Mesenchymal stem cell (in vitro differentiated cells and primary cell): ENCODE results near the gene EIF4E3.

Experiments
- DNase-seq: peaks from one replicate; pipeline ENCODE4 v3.0.0-alpha.2; 2013
- H2AFZ ChIP-seq: one replicate; pipeline ENCODE4 v1.6.1; 2013; ENCODE audit warnings: low read depth, mild to moderate bottlenecking, control low read depth, inconsistent platforms, low read length, moderate library complexity
- H2AK5ac ChIP-seq: 2 replicates; pipeline ENCODE4 v1.6.1; 2013; ENCODE audit warnings: low read length, moderate library complexity, mild to moderate bottlenecking, inconsistent platforms; ENCODE audit not compliant: severe bottlenecking
- H2BK120ac ChIP-seq: one replicate; pipeline ENCODE4 v1.6.1; 2013; ENCODE audit warnings: low read depth, mild to moderate bottlenecking, inconsistent platforms, low read length, moderate library complexity
- H2BK12ac ChIP-seq, 2 experiments: one replicate each; pipeline ENCODE4 v1.6.1; 2013; ENCODE audit warnings: inconsistent platforms in 2 of 2, low read length in 2 of 2, mild to moderate bottlenecking in 2 of 2, moderate library complexity in 2 of 2, control low read depth in 1 of 2
- H2BK15ac ChIP-seq: one replicate; pipeline ENCODE4 v1.6.1; 2013; ENCODE audit warnings: mild to moderate bottlenecking, low read depth, inconsistent platforms; ENCODE audit not compliant: poor library complexity, severe bottlenecking
- H2BK5ac ChIP-seq: 2 replicates; pipeline ENCODE4 v1.6.1; 2013; ENCODE audit warnings: low read depth, mild to moderate bottlenecking, low read length, control low read depth, inconsistent platforms; ENCODE audit not compliant: poor library complexity, severe bottlenecking
- H3K14ac ChIP-seq, 2 experiments: one replicate each; pipeline ENCODE4 v1.6.1; 2013; ENCODE audit warnings: inconsistent platforms in 2 of 2, low read length in 2 of 2, control low read depth in 1 of 2, mild to moderate bottlenecking in 1 of 2, moderate library complexity in 1 of 2
- H3K18ac ChIP-seq, 2 experiments: one replicate each; pipeline ENCODE4 v1.6.1; 2013; ENCODE audit warnings: inconsistent platforms in 2 of 2, low read length in 2 of 2, control low read depth in 1 of 2, low read depth in 1 of 2, mild to moderate bottlenecking in 1 of 2
- H3K23ac ChIP-seq, 2 experiments: one replicate each; pipeline ENCODE4 v1.6.1; 2013; ENCODE audit warnings: inconsistent platforms in 2 of 2, low read length in 2 of 2, mild to moderate bottlenecking in 2 of 2, moderate library complexity in 2 of 2, control low read depth in 1 of 2
- H3K27ac ChIP-seq: 2 replicates; pipeline ENCODE4 v1.5.1; 2013; ENCODE audit warnings: mild to moderate bottlenecking, moderate library complexity, low read length, control low read depth, inconsistent platforms; ENCODE audit not compliant: poor library complexity, severe bottlenecking
- H3K27me3 ChIP-seq, 2 experiments: 2 replicates each; pipeline versions ENCODE4 v1.6.1 to v1.7.0; 2013; ENCODE audit warnings: low read length in 2 of 2, mild to moderate bottlenecking in 2 of 2, moderate library complexity in 2 of 2, control low read depth in 1 of 2, inconsistent platforms in 1 of 2; ENCODE audit not compliant: control insufficient read depth in 1 of 2, insufficient read depth in 1 of 2
- H3K36me3 ChIP-seq, 2 experiments: 2 replicates each; pipeline versions ENCODE4 v1.6.1 to v1.7.0; 2013; ENCODE audit warnings: low read length in 2 of 2, control low read depth in 1 of 2, inconsistent platforms in 1 of 2, low read depth in 1 of 2, mild to moderate bottlenecking in 1 of 2; ENCODE audit not compliant: insufficient read depth in 2 of 2, control insufficient read depth in 1 of 2
- H3K4ac ChIP-seq, 2 experiments: one replicate each; pipeline ENCODE4 v1.6.1; 2013; ENCODE audit warnings: inconsistent platforms in 2 of 2, low read length in 2 of 2, mild to moderate bottlenecking in 2 of 2, moderate library complexity in 2 of 2, control low read depth in 1 of 2, low read depth in 1 of 2
- H3K4me1 ChIP-seq: 2 replicates; pipeline ENCODE4 v1.6.1; 2013; ENCODE audit warnings: low read depth, low read length, control low read depth; ENCODE audit not compliant: control insufficient read depth, insufficient read depth
- H3K4me2 ChIP-seq: 2 replicates; pipeline ENCODE4 v1.6.1; 2013; ENCODE audit warnings: low read length, mild to moderate bottlenecking, inconsistent platforms; ENCODE audit not compliant: poor library complexity, severe bottlenecking
- H3K4me3 ChIP-seq, 2 experiments: 2 replicates each; pipeline versions ENCODE4 v1.5.1 to v1.7.0; 2013; ENCODE audit warnings: low read length in 2 of 2, mild to moderate bottlenecking in 2 of 2, control low read depth in 1 of 2, low read depth in 1 of 2; ENCODE audit not compliant: insufficient read depth in 1 of 2
- H3K79me1 ChIP-seq: replicated peaks from 2 replicates; pipeline ENCODE4 v1.6.1; 2013; ENCODE audit warnings: mild to moderate bottlenecking, control low read depth, low read length, inconsistent platforms; ENCODE audit not compliant: poor library complexity, severe bottlenecking
- H3K9ac ChIP-seq: 2 replicates; pipeline ENCODE4 v1.7.0; 2013; ENCODE audit warnings: mild to moderate bottlenecking, low read length, moderate library complexity
- H3K9me3 ChIP-seq: 2 replicates; pipeline ENCODE4 v1.7.0; 2013; ENCODE audit warnings: mild to moderate bottlenecking, low read length; ENCODE audit not compliant: control insufficient read depth
- H4K8ac ChIP-seq: one replicate; pipeline ENCODE4 v1.6.1; 2013; ENCODE audit warnings: inconsistent platforms, mild to moderate bottlenecking, low read length, moderate library complexity
- H4K91ac ChIP-seq: one replicate; pipeline ENCODE4 v1.6.1; 2013; ENCODE audit warnings: mild to moderate bottlenecking, low read length, inconsistent platforms
- WGBS: methylation state at CpG from one replicate; pipeline ENCODE4 v1.1.7; 2013; ENCODE audit warnings: mixed read lengths; 5-methylcytosine and 5-hydroxymethylcytosine counted together

EIF4E3 gene

GRCh38 chr3:71629289-71629688, 95.9 kb downstream of the EIF4E3 start:
- Histone ChIP-seq H3K4me3 (peak overlapping the region in 1 of 2 experiments; percentile 61), H2BK120ac (no peak overlapping the region), H3K27ac (no peak overlapping the region), H4K91ac (no peak overlapping the region), H3K9ac (peak overlapping the region; percentile 81), H3K4me1 (no peaks in the 10 kb centered on the region), H3K18ac (no peak overlapping the region), H3K36me3 (no peaks in the 10 kb centered on the region), H2BK15ac (no peak overlapping the region), H3K14ac (no peak overlapping the region), H3K4me2 (no peak overlapping the region), H2AFZ (no peak overlapping the region), H2AK5ac (no peak overlapping the region), H4K8ac (no peak overlapping the region), H3K23ac (no peak overlapping the region), H2BK5ac (no peak overlapping the region), H3K4ac (no peak overlapping the region), H3K27me3 (no peaks in the 10 kb centered on the region), H3K9me3 (no peaks in the 10 kb centered on the region), H2BK12ac (no peak overlapping the region), H3K79me1 (no peaks in the 10 kb centered on the region)
- WGBS = 64% methylated on average over 5 of the region's 8 CpGs
- peak; percentile 15 for DNase-seq

DNA sequence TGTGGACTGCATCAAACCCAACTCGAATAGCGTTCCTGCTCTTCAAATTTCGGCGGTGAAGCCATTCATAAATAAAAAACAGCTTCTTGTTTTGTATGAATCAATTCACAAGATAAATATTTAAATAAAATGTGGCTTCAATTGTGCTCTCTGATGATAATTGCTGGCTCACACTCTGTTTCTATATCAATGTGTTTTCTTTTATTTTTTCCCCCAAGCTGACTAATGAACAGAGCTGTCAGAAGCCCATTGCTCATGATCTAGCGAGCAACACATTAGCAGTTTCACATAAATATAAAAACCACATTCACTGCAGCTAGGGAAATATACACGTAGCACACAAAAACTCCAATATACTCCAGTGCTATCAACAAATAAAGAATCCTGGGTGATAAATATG, 96.7 kb downstream of the EIF4E3 start:
- H2BK120ac ChIP-seq = no peak overlapping the region
- H3K4me2 ChIP-seq = no peak overlapping the region
- DNase-seq = no peak
- H3K9me3 ChIP-seq = no peaks in the 10 kb centered on the region
- no peaks in the 10 kb centered on the region for H3K79me1 ChIP-seq
- no peak overlapping the region for H3K18ac ChIP-seq
- H4K8ac ChIP-seq = no peak overlapping the region
- H4K91ac ChIP-seq = no peak overlapping the region
- peak overlapping the region in 1 of 2 experiments; percentile 61 for H3K4me3 ChIP-seq
- H2AFZ ChIP-seq = no peak overlapping the region
- H3K4me1 ChIP-seq = no peaks in the 10 kb centered on the region
- H3K23ac ChIP-seq = no peak overlapping the region
- no peak overlapping the region for H2AK5ac ChIP-seq
- no peak overlapping the region for H3K14ac ChIP-seq
- no peaks in the 10 kb centered on the region for H3K36me3 ChIP-seq
- H3K9ac ChIP-seq = peak overlapping the region; percentile 81
- H2BK12ac ChIP-seq = no peak overlapping the region
- WGBS = 94% methylated on average over 5 of the region's 6 CpGs
- no peaks in the 10 kb centered on the region for H3K27me3 ChIP-seq
- H2BK15ac ChIP-seq = no peak overlapping the region
- no peak overlapping the region for H3K4ac ChIP-seq
- no peak overlapping the region for H2BK5ac ChIP-seq
- H3K27ac ChIP-seq = no peak overlapping the region

GRCh38 chr3:71625676-71626075, 99.5 kb downstream of the EIF4E3 start:
- H3K36me3 ChIP-seq = no peaks in the 10 kb centered on the region
- H3K4ac ChIP-seq = no peak overlapping the region
- H3K14ac ChIP-seq = no peak overlapping the region
- H3K4me2 ChIP-seq = no peak overlapping the region
- no peak overlapping the region for H3K18ac ChIP-seq
- H3K27me3 ChIP-seq = peaks cover 0 to 3% of the 10 kb centered on the region in 2 experiments
- H2BK120ac ChIP-seq = no peak overlapping the region
- DNase-seq = no peak
- no peak overlapping the region for H3K9ac ChIP-seq
- H3K9me3 ChIP-seq = no peaks in the 10 kb centered on the region
- no peak overlapping the region for H2BK15ac ChIP-seq
- H2BK5ac ChIP-seq = no peak overlapping the region
- no peak overlapping the region for H3K4me3 ChIP-seq
- no peak overlapping the region for H4K91ac ChIP-seq
- H3K27ac ChIP-seq = no peak overlapping the region
- no peak overlapping the region for H2AK5ac ChIP-seq
- H3K79me1 ChIP-seq = no peaks in the 10 kb centered on the region
- H4K8ac ChIP-seq = no peak overlapping the region
- no peak overlapping the region for H3K23ac ChIP-seq
- H2BK12ac ChIP-seq = no peak overlapping the region
- H3K4me1 ChIP-seq = no peaks in the 10 kb centered on the region
- no peak overlapping the region for H2AFZ ChIP-seq
